ENCODE results near the gene COL24A1.
A peak's percentile ranks its signal among the peaks of the same experiment; 100 is the strongest.
"Not testable (repeated sequence)": the region's sequence is repeated elsewhere in the genome, so short reads cannot be mapped to it uniquely, and the experiment has no call there.

The COL24A1 gene

DNA sequence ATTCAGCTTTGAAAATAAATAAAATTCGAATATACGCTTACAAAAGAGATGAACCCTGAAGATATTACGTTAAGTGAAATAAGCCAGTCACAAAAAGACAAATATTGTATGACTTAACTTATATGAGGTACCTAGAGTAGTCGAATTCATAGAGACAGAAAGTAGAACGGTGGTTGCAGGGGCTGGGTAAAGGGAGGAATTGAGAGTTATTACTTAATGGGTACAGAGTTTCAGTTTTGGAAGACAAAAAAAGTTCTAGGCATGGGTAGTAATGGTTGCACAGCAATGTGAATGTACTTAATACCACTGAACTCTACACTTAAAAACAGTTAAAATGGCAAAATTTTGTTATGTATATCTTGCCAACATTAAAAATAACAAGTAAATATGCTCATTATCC is 399.7 kb downstream of the COL24A1 start:
- DNase-seq = no peak

DNA sequence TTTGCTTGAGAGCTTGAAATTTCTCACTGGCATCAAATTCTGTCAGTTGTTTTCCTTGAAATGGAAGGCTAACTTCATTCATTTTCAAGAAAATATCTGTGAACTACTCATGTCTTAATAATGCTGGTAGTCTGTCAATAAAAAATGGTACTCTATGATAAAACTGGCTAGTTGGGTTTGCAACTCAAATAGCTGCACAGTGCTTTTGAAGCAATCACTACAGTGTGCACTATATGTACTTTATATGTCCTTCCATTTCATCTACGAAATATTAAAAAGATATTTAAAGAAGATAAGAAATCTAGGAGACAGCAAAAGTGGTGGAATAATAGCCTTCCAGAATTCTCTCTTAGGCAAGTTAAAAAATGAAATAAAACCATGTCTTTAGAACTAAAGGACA is 408.5 kb downstream of the COL24A1 start:
- DNase-seq = no peak

DNA sequence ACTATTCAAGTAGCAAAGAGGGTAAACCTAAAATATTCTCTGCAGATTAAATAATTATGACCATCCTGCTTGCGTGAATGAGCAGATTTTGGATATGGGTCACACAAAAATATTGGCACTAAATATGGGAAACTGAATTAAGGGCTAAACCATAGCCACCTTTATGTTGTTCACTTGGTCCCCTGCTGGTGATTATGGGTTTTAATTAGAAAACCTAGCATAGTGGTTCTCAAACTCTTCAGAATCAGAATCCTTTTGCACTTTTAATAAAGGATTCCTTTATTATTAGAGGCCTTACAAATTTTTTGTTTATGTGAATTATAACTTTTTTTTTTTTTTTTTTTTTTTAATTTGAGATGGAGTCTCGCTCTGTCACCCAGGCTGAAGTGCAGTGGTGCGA is 409.8 kb downstream of the COL24A1 start:
- DNase-seq = no peak

DNA sequence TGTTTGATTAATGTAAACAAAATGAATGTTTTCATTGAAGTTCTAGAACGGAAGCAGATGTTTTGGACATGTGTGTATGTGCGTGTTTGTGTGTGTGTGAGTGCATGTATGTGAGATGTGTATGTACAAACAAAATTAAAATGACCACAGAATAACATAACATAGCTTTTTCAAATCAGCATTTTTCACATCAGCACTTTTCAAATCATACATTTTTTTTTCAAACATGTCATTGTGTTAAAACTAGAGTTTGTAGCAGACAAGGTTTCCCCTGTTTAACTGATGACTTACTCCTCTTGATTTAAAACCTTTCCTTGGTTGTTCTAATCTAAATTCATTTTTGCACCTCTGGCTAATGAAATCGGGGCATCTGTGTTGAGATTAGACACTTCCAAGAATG is 412.8 kb downstream of the COL24A1 start:
- no peak for DNase-seq

DNA sequence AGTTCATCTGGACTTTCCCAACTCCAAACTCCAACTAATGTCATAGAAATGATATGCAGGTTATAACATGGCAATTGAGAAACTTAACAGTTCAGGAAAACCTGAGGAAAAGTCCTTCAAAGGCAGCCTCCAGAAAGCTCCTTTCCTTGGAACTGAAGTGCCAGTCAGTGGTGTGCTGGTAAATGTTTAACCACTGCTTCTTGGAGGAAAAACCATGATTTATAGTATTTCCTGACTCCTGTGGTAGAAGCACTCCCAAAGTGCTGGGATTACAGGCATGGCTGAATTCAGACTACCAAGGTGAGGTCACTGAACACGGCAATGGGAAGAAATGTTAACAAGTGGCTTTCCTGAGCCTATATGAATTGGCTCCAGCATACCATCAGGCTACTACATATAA is 421.6 kb downstream of the COL24A1 start:
- DNase-seq = no peak

DNA sequence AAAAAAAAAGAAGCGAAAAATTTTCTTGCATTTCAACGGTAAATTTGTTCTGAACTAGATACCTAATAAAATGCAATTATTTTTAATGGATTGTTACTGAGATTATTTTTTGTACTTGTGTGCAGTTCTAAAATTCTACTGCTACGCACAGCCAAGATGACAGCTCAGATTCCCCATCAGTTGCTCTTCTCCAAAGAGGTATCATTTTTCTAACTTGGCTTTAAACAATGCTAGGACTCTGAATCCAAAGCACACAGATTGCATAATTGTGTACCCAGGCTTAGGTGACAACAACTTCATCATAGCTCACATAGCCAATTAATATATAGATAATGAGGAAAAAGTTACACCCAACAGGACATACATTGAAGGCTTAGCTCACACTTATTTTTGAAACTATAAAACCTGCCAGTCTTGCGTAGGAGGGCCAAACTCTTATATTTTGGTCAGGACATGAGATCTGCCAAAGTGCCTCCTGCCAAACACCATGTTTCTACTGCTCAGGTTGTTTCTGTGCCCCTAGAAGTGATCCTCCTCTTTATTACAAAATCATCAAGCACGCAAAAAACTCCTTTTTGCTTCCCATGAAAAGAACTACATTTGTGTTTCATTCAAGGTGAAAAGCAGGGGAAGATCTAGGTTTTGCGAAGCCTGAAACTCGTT is 437.8 kb downstream of the COL24A1 start:
- no peak for DNase-seq

DNA sequence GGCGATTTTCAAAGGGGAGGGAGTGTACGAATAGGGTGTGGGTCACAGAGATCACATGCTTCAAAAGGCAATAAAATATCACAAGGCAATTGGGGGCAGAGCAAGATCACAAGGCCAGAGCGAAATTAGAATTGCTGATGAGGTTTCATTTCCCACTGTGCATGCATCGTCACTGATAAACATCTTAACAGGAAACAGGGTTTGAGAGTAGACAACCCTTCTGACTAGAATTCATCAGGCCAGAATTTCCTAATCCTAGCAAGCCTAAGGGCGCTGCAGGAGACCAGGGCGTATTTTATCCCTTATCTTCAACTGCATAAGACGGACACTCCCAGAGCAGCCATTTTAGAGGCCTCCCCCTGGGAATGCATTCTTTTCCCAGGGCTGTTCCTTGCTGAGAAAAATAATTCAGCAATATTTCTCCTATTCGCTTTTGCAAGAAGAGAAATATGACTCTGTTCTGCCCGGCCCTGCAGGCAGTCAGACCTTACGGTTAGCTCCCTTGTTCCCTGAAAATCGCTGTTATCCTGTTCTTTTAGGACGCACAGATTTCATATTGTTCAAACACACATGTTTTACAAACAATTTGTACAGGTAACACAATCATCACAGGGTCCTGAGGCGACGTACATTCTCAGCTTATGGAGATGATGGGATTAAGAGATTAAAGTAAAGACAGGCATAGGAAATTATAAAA is 442.0 kb downstream of the COL24A1 start:
- DNase-seq = not testable (repeated sequence)

DNA sequence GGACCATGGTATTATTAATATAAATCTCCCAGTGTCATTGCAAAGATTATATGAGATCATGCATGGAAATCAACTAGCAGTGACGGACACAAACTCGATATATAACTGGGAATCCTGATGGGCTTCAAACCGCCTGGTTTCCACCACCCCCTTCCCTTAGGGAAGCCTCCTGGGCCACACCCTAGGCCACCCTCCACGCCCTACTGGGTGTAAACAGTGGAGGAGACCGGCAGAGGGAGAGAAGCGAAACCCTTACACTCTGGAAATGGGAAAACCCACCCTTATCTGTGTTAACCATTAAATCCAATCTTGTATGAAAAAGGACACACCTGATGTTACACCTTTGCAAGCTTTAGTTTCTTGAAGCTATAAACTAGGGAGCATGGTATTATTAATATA is 447.7 kb downstream of the COL24A1 start:
- no peak for DNase-seq

DNA sequence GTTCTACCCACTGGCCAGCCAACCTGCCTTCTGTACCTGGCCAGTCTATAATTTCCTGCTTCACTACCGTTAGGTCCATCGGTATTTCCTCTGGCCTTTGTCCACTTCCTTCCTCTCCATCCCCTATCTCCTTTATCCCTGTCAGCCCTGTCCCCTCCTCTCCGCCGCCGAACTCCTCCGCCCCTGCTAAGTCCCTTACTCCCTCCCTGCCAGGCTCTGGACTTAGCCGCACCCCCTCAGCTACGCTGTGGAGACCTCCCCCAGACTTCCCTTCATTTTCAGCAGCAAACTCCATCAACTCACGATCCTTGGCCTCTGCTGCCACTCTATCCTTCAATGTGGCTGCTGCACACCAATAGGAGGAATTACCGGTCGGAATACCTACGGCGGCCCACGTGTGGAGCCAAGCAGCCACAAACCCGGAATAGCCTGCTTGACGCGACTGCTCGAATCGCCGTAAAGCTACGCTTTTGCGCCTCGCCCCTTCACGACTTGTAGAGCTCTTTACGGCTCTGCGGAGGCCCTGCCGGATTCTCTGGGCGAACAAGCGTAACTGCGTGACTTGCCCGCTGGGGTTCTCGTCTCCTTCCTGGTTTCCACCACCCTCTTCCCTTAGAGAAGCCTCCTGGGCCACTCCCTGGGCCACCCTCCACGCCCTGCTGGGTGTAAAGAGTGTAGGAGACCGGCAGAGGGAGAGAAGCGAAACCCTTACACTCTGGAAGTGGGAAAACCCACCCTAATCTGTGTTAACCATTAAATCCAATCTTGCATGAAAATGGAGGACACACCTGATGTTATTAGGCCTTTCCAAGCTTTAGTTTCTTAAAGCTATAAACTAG is 448.4 kb downstream of the COL24A1 start, which contains the start of gene ZNHIT6:
TSS of gene ZNHIT6 (minus strand) at position 444 of the 839 bp plus-strand sequence. CDS start at position 295, 149 bp downstream.
- peak; percentile 94 for DNase-seq

DNA sequence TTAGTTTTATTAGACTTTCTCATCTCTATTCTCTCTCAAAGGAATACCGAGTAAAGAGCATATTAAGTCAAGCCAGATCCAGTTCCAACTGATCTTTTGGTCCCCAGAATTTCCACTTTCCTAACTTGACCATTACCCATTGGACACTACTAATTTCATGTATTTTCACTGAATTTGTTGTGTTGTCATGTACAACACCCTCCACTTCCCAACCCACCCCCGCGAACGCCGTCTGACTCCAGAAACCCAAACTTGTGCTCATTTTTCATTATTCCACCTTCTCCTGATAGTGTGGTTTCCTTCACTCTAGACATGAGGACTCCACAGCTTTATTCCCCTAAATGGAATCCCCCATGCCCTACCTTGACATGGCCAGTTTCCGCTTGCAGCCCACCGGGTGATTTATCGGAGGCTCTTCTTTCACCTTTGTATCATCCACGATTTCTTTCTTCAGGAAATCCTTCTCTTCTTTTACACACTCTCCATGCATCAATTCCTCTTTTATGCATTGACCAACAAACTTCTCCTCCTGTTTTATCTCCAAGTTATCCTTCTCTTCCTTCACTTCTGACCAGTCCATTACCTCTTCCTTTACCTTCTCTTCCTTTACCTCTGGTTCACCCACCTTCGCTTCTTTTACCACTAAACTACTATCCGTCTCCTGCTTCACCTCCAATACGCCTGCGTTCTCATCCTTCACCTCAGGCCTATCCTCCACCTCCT is 449.1 kb downstream of the COL24A1 start:
- DNase-seq = no peak

DNA sequence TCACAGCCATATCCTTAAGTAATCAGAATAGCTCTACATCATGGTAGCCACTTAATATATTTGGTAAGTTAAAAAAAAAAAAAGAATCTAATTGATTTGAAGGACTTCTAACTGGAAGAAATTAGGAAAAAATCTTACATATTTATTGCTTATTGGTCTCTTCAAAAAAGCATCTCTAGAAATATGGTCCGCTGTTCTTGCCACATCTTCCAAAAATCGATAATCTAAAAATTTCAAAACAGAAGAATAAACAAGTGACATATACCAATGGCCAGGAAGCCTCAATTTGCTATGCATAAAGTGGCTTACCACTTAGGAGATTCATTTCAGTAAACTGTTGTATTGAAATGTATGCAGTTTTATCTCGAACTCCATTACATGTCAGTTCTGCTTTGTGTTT is 450.6 kb downstream of the COL24A1 start:
- DNase-seq = no peak

DNA sequence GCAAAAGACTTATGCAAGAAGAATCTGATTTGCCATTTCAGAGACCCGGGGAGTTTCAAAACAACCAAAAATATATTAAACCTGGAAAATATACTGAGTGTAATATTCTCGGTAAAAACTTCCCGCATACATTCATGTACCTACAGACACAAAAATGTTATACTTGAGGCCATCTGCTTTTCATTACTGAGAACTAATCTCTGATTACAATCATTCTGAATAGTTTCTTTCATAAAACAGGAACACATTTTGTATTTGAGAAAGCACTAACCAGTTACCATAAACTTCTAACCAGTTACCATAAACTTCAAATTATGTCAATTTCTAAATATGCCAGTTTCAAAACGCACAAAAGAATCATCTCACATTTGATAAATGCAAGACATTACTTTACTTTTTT is 456.1 kb downstream of the COL24A1 start:
- DNase-seq = no peak

DNA sequence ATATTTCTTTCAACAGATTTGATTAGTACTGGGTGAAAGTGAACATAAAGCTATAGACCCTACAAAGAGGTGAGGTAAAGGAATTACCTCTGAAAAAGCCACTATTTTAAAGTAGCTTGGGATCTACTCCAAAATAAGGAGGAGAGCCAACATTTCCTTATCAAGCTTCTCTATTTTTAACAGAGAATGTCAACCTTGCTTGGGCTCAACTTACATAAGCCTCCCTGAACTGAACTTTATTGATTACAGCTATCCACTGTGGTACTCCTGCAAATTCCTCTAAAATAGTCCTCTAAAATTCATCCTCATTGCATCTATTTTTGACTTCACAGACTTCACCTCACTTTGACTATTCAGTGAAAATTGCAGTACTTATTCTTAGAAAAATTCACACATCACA is 458.7 kb downstream of the COL24A1 start:
- no peak for DNase-seq

DNA sequence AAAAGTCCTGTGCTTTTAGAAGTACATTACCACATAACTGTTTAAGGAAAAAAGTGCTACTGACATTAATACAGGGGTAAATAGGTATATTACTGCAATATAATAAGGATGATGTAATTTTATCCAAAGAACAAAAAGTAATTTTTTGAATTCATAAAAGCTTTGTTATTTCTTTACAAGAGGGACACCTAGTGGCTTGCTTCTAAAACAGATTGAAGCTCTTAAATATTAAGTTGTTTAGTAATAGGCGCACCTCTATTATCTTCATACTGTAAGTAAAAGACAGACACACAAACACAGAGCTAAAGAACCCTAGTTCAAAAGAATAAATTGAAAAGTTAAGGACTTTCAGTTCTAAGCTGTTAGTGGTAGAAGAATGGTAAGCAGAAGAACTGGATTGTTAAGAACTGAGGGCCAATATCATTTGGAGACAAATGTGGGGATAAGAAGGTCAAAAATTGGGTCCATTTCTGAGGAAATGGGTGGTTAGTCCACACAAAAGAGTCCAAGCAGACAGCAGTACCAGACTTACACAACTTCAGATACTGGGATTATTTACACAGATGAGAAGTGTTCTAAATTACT is 463.8 kb downstream of the COL24A1 start:
- DNase-seq = no peak

DNA sequence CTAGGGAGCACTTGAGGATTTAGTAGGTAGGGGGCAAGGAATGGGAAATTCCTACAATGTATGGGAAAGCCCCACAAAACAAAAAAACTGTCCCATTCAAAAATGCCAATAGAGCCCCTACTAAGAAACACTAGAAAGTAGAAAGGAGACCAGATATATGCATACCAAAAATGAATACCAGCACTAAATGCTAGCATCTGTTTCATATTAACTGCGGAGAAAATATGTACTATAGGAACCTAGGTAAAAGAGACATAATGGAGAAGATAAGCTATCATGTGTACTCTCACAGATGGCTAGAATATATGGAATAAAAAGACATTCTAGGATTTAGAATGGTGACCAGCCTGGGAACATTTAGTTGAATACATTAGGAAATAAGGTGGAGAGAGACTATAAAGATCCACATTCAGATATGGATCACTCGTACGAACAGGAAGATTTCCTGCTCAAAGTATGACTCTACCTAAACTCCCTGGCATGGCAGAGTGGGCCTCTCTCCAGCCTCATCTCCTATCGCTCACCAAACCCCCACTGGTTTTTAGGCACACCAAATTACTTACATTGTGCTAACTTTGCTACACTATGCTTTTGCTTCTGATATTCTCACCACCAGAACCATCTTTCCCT is 466.7 kb downstream of the COL24A1 start:
- DNase-seq = no peak

DNA sequence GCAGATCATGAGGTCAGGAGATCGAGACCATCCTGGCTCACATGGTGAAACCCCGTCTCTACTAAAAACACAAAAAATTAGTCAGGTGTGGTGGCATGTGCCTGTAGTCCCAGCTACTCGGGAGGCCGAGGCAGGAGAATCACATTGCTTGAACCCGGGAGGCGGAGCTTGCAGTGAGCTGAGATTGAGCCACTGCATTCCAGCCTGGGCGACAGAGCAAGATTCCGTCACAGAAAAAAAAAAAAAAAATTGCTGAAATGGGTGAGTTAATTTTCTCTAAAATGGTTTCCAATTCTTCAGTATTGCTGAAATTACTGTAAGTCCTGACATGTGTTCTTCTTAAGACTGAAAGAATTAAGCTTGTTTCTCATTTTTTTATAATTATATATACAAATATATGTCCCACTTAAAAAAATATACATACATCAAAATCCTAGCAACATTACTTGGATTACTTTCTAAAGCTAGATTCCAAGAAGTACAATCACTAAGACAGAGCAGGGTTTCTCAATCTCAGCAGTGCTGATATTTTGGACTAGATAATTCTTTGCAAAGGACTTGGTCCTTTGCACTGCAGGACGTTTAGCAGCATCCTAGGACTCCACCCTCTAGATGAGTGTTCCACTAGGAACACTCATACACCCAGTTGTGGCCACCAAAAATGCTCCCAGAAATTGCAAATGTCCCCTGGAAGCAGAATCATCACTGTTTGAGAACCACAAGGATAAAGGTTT is 473.1 kb downstream of the COL24A1 start:
- DNase-seq = no peak

DNA sequence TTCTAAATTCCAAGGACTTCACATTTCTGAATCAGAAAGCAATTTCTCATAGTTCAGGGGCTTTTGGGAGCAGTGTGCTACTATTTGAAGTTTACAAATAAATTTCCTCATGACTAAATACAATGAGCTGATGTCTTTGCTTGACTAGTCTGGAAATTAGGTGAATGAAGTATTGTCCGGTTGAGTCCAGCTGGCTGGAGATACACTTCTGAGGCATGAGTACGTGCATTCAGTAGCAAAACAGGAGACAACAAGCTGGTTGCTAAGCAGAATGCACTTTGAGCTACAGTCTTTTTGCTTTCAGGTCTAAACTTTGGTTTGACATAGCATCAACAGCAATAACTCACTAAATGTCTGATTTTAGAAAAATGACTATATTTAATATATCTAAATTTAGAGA is 475.5 kb downstream of the COL24A1 start:
- DNase-seq = no peak

All from activated effector memory CD4-positive, alpha-beta T cell treated with anti-CD3 and anti-CD28 coated beads, Interleukin-2, amount 50 U/mL, for 16 hours (primary cell).